Posterior vena cava (tissue), 2 donors: ENCODE results near the gene SIRT1. TPM values are rescaled to one million over a fixed set of nuclear protein-coding genes. Genes with fewer than 3 reads are reported as not detected.
"Not testable (repeated sequence)": the region's sequence is repeated elsewhere in the genome, so short reads cannot be mapped to it uniquely, and the experiment has no call there.

Experiments
- DNase-seq: peaks from one replicate; pipeline ENCODE4 v3.0.0-alpha.2; 2020; ENCODE audit warnings: low spot score
- intact Hi-C, 2 donors: fragments of 100-400 bp; cut with DNase I; formaldehyde crosslinking; loops; one replicate each; pipeline versions ENCODE4 v1.14.1 to v1.14.2; 2022 to 2023
- total RNA-seq, 2 donors: library from RNA; stranded (reverse); fragmentation: NEBNext Ultra II Directional; extraction: Animal tissue kit (Norgen Biotek cat#: 25700); gene quantifications; one replicate each; pipeline ENCODE4 v1.2.1, GENCODE V29; 2021
- donor health status: DM: yes; HTN: yes; CAD: no.
- donor health status: DM: yes; HTN: yes; CAD: no.

SIRT1 gene
- total RNA-seq, 2 donors from 2014 or later: 19.5 to 21.6 TPM

DNA sequence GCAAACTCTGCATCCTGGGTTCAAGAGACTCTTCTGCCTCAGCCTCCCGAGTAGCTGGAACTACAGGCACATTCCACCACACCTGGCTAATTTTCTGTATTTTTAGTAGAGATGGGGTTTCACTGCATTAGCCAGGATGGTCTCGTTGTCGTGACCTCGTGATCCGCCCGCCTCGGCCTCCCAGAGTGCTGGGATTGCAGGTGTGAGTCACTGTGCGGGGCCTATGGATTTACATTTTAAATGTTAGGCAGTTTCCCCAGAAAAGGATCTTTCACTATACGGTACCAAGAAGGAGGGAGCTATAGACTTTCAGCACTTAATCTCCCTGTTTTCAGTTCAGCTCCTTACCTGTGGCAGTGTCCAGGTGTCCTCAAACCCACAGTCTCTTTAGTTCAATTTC, 50.8 kb downstream of the SIRT1 start:
- intact Hi-C loops: no loop called here
- DNase-seq: no peak

DNA sequence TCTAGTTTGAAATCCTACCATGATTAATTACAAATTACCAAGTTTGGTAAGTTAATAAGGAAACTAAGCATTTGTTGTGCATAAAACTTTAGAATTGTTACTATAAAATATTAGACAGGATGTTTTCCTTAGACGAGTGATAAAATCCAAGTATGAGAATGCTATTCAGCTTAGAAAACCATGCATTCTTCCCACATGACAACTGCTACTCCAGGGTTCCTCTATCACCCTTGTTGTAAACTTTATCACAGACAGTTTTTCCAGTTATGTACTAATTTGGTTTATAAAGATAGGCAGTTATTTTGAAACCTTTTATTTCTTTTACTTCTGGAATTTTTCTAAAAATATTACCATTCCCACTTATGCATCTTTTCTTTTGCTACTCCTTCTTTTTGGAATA, 52.0 kb downstream of the SIRT1 start:
- intact Hi-C loops: no loop called here

GRCh38 chr10:67943917-67944316, 59.5 kb downstream of the SIRT1 start:
- intact Hi-C loops: no loop called here
- no peak for DNase-seq

More for the DNA sequence above, 52.0 kb downstream of the SIRT1 start:
- no peak for DNase-seq

DNA sequence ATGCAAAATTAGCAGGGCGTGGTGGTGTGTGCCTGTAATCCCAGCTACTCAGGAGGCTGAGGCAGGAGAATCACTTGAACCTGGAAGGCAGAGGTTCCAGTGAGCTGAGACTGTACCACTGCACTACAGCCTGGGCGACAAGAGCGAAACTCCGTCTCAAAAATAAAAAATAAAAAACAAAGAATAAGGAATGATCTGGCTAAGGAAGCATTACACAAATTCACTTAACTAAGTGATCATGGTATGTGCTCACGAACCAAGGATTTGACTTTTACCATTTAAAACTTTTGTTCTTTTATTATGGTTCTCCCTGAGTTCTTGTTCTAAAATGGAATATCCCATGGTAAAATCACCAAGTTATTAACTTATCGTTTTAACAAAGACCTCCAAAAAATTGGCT, 71.2 kb downstream of the SIRT1 start:
- intact Hi-C loops: loop anchor here in 1 of 2 donors (10.0 kb wide), 1 partner anchor 779 kb away; no protein-coding TSS in a partner anchor
- DNase-seq: no peak

DNA sequence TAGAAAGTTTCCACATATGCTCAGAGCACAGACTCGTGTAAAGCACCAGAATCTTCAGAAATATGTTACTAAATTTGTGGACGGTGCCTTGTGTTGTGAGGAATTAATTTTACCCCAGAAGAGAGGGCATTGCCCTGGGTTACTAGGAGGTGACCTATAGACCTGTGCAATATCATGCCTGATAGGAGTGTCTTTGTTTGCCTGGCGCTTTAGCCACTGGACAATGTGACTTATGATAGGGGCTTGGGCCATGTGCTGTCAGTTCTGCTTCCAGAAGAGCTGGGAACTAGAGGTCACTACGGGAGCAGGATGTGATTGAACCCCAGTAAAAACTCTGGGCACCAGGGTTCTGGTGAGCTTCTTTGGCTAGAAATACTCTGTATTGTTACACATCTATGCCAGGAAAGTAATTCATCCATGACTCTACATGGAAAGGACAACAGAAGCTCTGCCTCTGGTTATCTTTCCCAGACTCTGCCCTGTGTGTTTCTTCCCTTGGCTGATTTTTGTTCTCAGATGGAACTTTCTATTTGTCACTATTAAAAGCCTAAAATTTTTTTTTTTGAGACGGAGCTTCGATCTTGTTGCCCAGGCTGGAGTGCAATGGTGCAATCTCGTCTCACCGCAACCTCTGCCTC, 75.5 kb downstream of the SIRT1 start:
- DNase-seq: no peak
- intact Hi-C loops: loop anchor here in 1 of 2 donors (10.0 kb wide), 1 partner anchor 775 kb away; no protein-coding TSS in a partner anchor

DNA sequence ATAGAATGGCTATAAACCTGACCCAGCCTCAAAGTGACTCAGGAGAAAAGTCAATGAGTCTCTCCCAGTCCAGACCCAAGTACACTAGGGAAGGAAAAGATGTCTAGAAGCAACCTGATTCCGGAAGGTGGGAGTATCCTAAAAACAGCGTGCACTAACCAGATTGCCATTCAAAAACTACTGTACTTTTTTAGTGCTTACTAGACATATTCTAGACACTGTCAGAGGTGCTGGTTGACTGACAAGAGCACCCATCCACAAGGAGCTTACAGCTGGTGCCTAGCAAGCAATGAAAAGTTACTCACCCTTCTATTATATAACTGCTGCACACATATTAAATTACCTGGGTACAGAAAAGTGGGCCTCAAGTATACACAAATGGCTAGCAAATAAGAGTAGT, 81.0 kb downstream of the SIRT1 start:
- DNase-seq: no peak
- intact Hi-C loops: no loop called here

DNA sequence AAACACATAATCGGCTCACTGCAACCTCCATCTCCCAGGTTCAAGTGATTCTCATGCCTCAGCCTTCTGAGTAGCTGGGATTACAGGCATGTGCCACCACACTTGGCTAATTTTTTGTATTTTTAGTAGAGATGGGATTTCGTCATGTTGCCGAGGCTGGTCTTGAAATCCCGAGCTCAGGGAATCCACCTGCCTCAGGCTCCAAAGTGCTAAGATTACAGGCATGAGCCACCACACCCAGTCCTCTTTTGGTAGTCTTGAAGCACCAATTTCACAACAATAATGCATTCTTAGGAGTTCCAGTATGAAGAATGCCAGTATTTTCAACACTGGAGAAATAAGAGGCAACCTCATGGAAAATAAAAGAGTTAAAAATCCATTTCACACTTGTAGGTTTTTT, 81.6 kb downstream of the SIRT1 start:
- intact Hi-C loops: not testable (repeated sequence)

More for the DNA sequence above, 81.6 kb downstream of the SIRT1 start:
- not testable (repeated sequence) for DNase-seq

Other genes with a start within 250 kb of the SIRT1 start
- gene CTNNA3, start 188.5 kb upstream of the SIRT1 start, total RNA-seq: 1 to 10 TPM; 4.8 to 5.3 TPM
- 1 to 10 TPM; 2.7 to 4.0 TPM for gene DNAJC12, start 46.5 kb upstream of the SIRT1 start, total RNA-seq
- 10 to 100 TPM; 50.4 to 72.0 TPM for gene HERC4, start 190.6 kb downstream of the SIRT1 start, total RNA-seq
- gene MYPN, start 224.8 kb downstream of the SIRT1 start, total RNA-seq: 1 to 10 TPM in 1 of 2 donors, under 1 TPM in 1; 0.23 to 2.5 TPM